HEK293 (cell line): Measurements from ENCODE around the gene CXorf58.

ENCODE experiments used
- CTCF ChIA-PET: fragments of 350-600 bp; formaldehyde crosslinking; extraction: SDS; loops from one replicate; lab custom pipeline; 2021; ENCODE audit warnings: antibody characterized with exemption; lab: Yijun Ruan, JAX
- POLR2A ChIA-PET: fragments of 300-600 bp; formaldehyde crosslinking; extraction: SDS; loops from one replicate; lab custom pipeline; 2020; ENCODE audit warnings: antibody characterized with exemption, inconsistent platforms; lab: Yijun Ruan, JAX
- H3K27ac ChIP-seq: fragments of 200-500 bp; sonication (Bioruptor generic); 2 replicates; pipeline ENCODE4 v1.5.1; 2014; ENCODE audit warnings: low read depth, low read length, control low read depth, inconsistent platforms; ENCODE audit errors: extremely low read depth
- H3K36me3 ChIP-seq, 2 experiments: fragments of 200-500 bp in 1 of 2; sonication (Bioruptor generic) in 1 of 2; 1 replicate in 1 of 2; 2 replicates in 1 of 2; pipeline ENCODE4 v1.5.1; 2014 to 2017; ENCODE audit warnings: inconsistent platforms in 2 of 2, low read length in 2 of 2; ENCODE audit not compliant: control insufficient read depth in 2 of 2, insufficient read depth in 1 of 2
- H3K4me1 ChIP-seq: fragments of 200-500 bp; sonication (Bioruptor generic); 2 replicates; pipeline ENCODE4 v1.5.1; 2014; ENCODE audit warnings: mild to moderate bottlenecking, low read length, inconsistent platforms; ENCODE audit not compliant: control insufficient read depth, insufficient read depth
- H3K4me3 ChIP-seq: 2 replicates; pipeline ENCODE4 v1.5.1; 2011; ENCODE audit warnings: low read depth, mild to moderate bottlenecking, control low read depth, low read length, moderate library complexity
- H3K9me3 ChIP-seq: fragments of 200-500 bp; sonication (Bioruptor generic); 2 replicates; pipeline ENCODE4 v1.5.1; 2014; ENCODE audit warnings: low read depth, low read length, inconsistent platforms; ENCODE audit not compliant: control insufficient read depth, insufficient read depth
- IKZF3 ChIP-seq: fragments of 450-650 bp; IDR thresholded peaks from 2 replicates; pipeline ENCODE4 v1.5.0; 2018; ENCODE audit warnings: missing biosample characterization, mild to moderate bottlenecking, missing genetic modification characterization, moderate library complexity
- PRDM2 ChIP-seq: fragments of 450-650 bp; formaldehyde crosslinking; IDR thresholded peaks from 2 replicates; pipeline ENCODE4 v1.5.1; 2016; ENCODE audit warnings: missing biosample characterization, missing genetic modification characterization, borderline replicate concordance
- REST ChIP-seq: fragments of 450-650 bp; formaldehyde crosslinking; IDR thresholded peaks from 2 replicates; pipeline ENCODE4 v1.5.1; 2016; ENCODE audit warnings: missing biosample characterization, missing genetic modification characterization
- ZNF121 ChIP-seq: fragments of 450-650 bp; formaldehyde crosslinking; IDR thresholded peaks from 2 replicates; pipeline ENCODE4 v1.5.1; 2016; ENCODE audit warnings: missing biosample characterization, missing genetic modification characterization
- ZNF184 ChIP-seq: fragments of 450-650 bp; IDR thresholded peaks from 2 replicates; pipeline ENCODE4 v1.5.1; 2018; ENCODE audit warnings: missing biosample characterization, mild to moderate bottlenecking, missing genetic modification characterization
- ZNF266 ChIP-seq: fragments of 450-650 bp; formaldehyde crosslinking; IDR thresholded peaks from 2 replicates; pipeline ENCODE4 v1.5.1; 2016; ENCODE audit warnings: missing biosample characterization, missing genetic modification characterization, low read depth
- ZNF354C ChIP-seq: fragments of 450-650 bp; formaldehyde crosslinking; IDR thresholded peaks from 2 replicates; pipeline ENCODE4 v1.5.1; 2016; ENCODE audit warnings: missing biosample characterization, missing genetic modification characterization, low read depth, borderline replicate concordance
- ZNF530 ChIP-seq: fragments of 450-650 bp; formaldehyde crosslinking; IDR thresholded peaks from 2 replicates; pipeline ENCODE4 v1.5.1; 2016; ENCODE audit warnings: low read depth, missing biosample characterization, missing genetic modification characterization
- ZNF544 ChIP-seq: fragments of 450-650 bp; formaldehyde crosslinking; IDR thresholded peaks from 2 replicates; pipeline ENCODE4 v1.5.0; 2017; ENCODE audit warnings: missing biosample characterization, missing genetic modification characterization
- ZNF701 ChIP-seq: fragments of 450-650 bp; formaldehyde crosslinking; IDR thresholded peaks from 2 replicates; pipeline ENCODE4 v1.5.1; 2016; ENCODE audit warnings: missing biosample characterization, missing genetic modification characterization

CXorf58 gene

GRCh38 chrX:23871905-23872546 is 35.8 kb upstream of the CXorf58 start (continued):
- TF ChIP-seq PRDM2 (tag by site-specific recombination): no peak
- TF ChIP-seq ZNF530 (tag by site-specific recombination): no peak
- TF ChIP-seq ZNF266 (tag by site-specific recombination): no peak

- Histone ChIP-seq H3K4me3 (no peak overlapping the region), H3K4me1 (peaks cover 14% of the 10 kb centered on the region), H3K36me3 (peaks cover 0 to 3% of the 10 kb centered on the region in 2 experiments; a peak in 1 of 3 replicates), H3K27ac (no peak overlapping the region), H3K9me3 (no peaks in the 10 kb centered on the region)
- TF ChIP-seq ZNF701 (tag by site-specific recombination) (no peak), ZNF121 (no peak), REST (tag by site-specific recombination) (no peak), PRDM2 (tag by site-specific recombination) (no peak), ZNF544 (tag by site-specific recombination) (no peak), ZNF184 (tag by site-specific recombination) (no peak), IKZF3 (tag by site-specific recombination) (no peak), ZNF354C (no peak)
- ChIA-PET CTCF (interaction anchor here (0.7 to 1.9 kb wide), 2 partner anchors 22 to 569 kb away, joined by 3 to 6 read pairs; no protein-coding TSS in a partner anchor), POLR2A (interaction anchor here (0.7 kb wide), 1 partner anchor 189 kb away, joined by 3 read pairs; no protein-coding TSS in a partner anchor)
Observed at GRCh38 chrX:23879380-23880090, 28.3 kb upstream of the CXorf58 start.
